Astrocyte (in vitro differentiated cells and primary cell): ENCODE measurements around the gene WIPI1. TPM values are rescaled to one million over a fixed set of nuclear protein-coding genes. Genes with fewer than 3 reads are reported as not detected.

Source experiments
- DNase-seq: peaks from one replicate; pipeline ENCODE4 v3.0.0-alpha.2; 2010; ENCODE audit warnings: low read depth
- FAIRE-seq: peaks from 2 replicates; lab custom pipeline; 2011; peaks lifted over from hg19 to GRCh38; lab: Jason Lieb, UNC
- H2AFZ ChIP-seq: 2 replicates; pipeline ENCODE4 v1.6.0; 2012; ENCODE audit warnings: low read depth, low read length, inconsistent platforms
- H3K27ac ChIP-seq: 2 replicates; pipeline ENCODE4 v1.5.1; 2011; ENCODE audit warnings: low read depth, low read length, inconsistent platforms
- H3K27me3 ChIP-seq: 2 replicates; pipeline ENCODE4 v1.6.0; 2011; ENCODE audit warnings: low read length, inconsistent platforms; ENCODE audit not compliant: insufficient read depth
- H3K36me3 ChIP-seq: 2 replicates; pipeline ENCODE4 v1.5.1; 2011; ENCODE audit warnings: low read length, inconsistent platforms; ENCODE audit not compliant: insufficient read depth
- H3K4me1 ChIP-seq: 2 replicates; pipeline ENCODE4 v1.5.1; 2011; ENCODE audit warnings: low read length, inconsistent platforms; ENCODE audit not compliant: insufficient read depth
- H3K4me2 ChIP-seq: 2 replicates; pipeline ENCODE4 v1.6.0; 2012; ENCODE audit warnings: low read length, inconsistent platforms
- H3K4me3 ChIP-seq: 2 replicates; pipeline ENCODE4 v1.5.1; 2011; ENCODE audit warnings: low read depth, mild to moderate bottlenecking, low read length, inconsistent platforms; ENCODE audit not compliant: insufficient read depth
- H3K79me2 ChIP-seq: 2 replicates; pipeline ENCODE4 v1.6.0; 2012; ENCODE audit warnings: mild to moderate bottlenecking, low read length, inconsistent platforms; ENCODE audit not compliant: insufficient read depth
- H3K9ac ChIP-seq: 2 replicates; pipeline ENCODE4 v1.6.0; 2012; ENCODE audit warnings: mild to moderate bottlenecking, low read length, inconsistent platforms
- H3K9me3 ChIP-seq: 2 replicates; pipeline ENCODE4 v1.5.1; 2012; ENCODE audit warnings: low read depth, mild to moderate bottlenecking, low read length, inconsistent platforms; ENCODE audit not compliant: insufficient read depth
- H4K20me1 ChIP-seq: 2 replicates; pipeline ENCODE4 v1.6.0; 2012; ENCODE audit warnings: low read length, inconsistent platforms; ENCODE audit not compliant: insufficient read depth
- H3K27ac Mint-ChIP-seq: one replicate; pipeline ENCODE4 v1.8.0; 2021; ENCODE audit warnings: mild to moderate bottlenecking, mixed read lengths; ENCODE audit not compliant: unreplicated experiment
- H3K27me3 Mint-ChIP-seq: one replicate; pipeline ENCODE4 v1.8.0; 2021; ENCODE audit warnings: low read depth, mixed read lengths; ENCODE audit not compliant: unreplicated experiment
- H3K36me3 Mint-ChIP-seq: one replicate; pipeline ENCODE4 v1.8.0; 2021; ENCODE audit warnings: low read depth, mixed read lengths; ENCODE audit not compliant: unreplicated experiment
- H3K4me1 Mint-ChIP-seq: one replicate; pipeline ENCODE4 v1.8.0; 2021; ENCODE audit warnings: low read depth, mixed read lengths; ENCODE audit not compliant: unreplicated experiment
- H3K4me3 Mint-ChIP-seq: one replicate; pipeline ENCODE4 v1.8.0; 2021; ENCODE audit warnings: mild to moderate bottlenecking, moderate library complexity, mixed read lengths; ENCODE audit not compliant: unreplicated experiment
- H3K9me3 Mint-ChIP-seq: one replicate; pipeline ENCODE4 v1.8.0; 2021; ENCODE audit warnings: mild to moderate bottlenecking, mixed read lengths; ENCODE audit not compliant: unreplicated experiment
- EZH2 ChIP-seq: IDR thresholded peaks from 2 replicates; pipeline ENCODE4 v1.6.1; 2012; ENCODE audit warnings: mild to moderate bottlenecking, low read length, inconsistent platforms; ENCODE audit not compliant: insufficient read depth
- total RNA-seq: library from RNA; stranded (reverse); gene quantifications from 2 replicates; pipeline ENCODE4 v1.2.1, GENCODE V29; 2021
- TF ChIP-seq, protein P1 (sequence below): IDR thresholded peaks from 2 replicates; pipeline ENCODE4 v1.5.1; 2011; ENCODE audit warnings: low read depth, mild to moderate bottlenecking, inconsistent platforms, low read length, moderate library complexity; ENCODE audit not compliant: insufficient read depth

WIPI1 gene
- total RNA-seq, 1 donor from 2014 or later = 83.5 TPM

DNA sequence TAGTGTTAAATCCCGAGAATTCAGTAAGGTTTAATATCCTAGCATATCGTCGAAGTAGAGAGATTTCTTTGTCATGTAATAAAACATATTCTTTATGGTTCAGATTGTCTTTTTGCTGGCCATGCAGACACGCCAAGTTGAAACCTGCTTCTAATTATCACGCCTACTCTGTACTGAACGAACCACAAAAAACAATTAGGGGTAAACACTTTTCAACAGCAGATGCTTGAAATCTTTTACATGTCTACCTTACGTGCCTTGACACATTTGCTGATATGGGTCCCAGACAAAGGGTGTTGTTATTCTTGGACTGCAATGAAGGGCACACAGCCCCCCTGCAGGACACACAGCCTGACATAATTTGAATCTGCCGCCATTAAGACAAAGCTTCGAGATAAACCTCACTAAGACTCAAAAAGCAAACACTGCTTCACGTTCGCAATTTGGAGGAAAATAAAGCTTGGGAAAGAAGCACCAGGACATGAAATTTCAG lies 13.3 kb downstream of the WIPI1 start:
- TF ChIP-seq, protein P1, sequence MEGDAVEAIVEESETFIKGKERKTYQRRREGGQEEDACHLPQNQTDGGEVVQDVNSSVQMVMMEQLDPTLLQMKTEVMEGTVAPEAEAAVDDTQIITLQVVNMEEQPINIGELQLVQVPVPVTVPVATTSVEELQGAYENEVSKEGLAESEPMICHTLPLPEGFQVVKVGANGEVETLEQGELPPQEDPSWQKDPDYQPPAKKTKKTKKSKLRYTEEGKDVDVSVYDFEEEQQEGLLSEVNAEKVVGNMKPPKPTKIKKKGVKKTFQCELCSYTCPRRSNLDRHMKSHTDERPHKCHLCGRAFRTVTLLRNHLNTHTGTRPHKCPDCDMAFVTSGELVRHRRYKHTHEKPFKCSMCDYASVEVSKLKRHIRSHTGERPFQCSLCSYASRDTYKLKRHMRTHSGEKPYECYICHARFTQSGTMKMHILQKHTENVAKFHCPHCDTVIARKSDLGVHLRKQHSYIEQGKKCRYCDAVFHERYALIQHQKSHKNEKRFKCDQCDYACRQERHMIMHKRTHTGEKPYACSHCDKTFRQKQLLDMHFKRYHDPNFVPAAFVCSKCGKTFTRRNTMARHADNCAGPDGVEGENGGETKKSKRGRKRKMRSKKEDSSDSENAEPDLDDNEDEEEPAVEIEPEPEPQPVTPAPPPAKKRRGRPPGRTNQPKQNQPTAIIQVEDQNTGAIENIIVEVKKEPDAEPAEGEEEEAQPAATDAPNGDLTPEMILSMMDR = no peak
- TF ChIP-seq EZH2 = no peak
- Histone ChIP-seq H3K9me3 (no peaks in the 10 kb centered on the region), H3K9ac (no peak overlapping the region), H3K4me1 (no peaks in the 10 kb centered on the region), H3K4me2 (no peak overlapping the region), H3K79me2 (no peaks in the 10 kb centered on the region), H2AFZ (no peak overlapping the region), H3K4me3 (no peak overlapping the region), H4K20me1 (peaks cover 12% of the 10 kb centered on the region), H3K36me3 (peaks cover 35% of the 10 kb centered on the region), H3K27me3 (no peaks in the 10 kb centered on the region), H3K27ac (no peak overlapping the region)
- DNase-seq (no peak), FAIRE-seq (no peak)
- Mint-ChIP-seq H3K36me3 (peaks cover 23% of the 10 kb centered on the region), H3K4me1 (no peaks in the 10 kb centered on the region), H3K27ac (no peak overlapping the region), H3K9me3 (no peaks in the 10 kb centered on the region), H3K27me3 (no peaks in the 10 kb centered on the region), H3K4me3 (no peak overlapping the region)

DNA sequence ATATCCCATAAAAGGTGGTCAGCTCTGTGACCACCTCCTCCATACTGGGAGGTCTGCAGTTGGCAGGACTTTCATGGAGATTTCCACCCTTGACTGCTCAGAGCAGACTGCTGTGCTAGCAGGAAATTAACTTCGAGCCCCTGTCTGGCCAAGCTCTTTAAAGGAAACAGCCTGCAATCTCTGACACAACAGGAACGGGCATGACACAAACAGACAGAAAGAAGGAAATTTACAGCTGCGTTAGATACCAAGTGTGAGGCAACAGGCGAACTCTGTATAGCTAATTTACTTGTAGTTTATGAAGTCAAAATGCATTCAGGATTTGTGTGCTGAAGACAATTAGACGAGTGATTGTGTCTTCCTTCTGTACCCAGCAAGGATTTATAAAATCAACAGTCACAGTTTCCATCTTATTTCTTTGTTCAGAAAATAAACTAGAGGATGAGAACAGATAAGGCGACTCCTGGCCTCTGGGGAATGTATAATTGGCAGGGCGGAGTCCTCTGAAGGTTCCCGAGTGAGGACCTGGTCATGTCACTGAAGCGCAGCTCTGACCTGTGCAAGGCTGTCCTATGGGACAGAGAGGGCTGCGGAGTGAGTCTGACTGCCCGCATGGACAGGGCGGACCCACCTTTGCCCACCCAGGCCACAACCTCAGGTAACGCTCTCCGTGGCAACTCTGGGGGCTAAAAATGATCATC lies 16.1 kb downstream of the WIPI1 start:
- H3K27ac ChIP-seq = no peak overlapping the region
- H3K4me1 ChIP-seq = peaks cover 1% of the 10 kb centered on the region
- H3K9ac ChIP-seq = no peak overlapping the region
- H3K79me2 ChIP-seq = no peaks in the 10 kb centered on the region
- no peaks in the 10 kb centered on the region for H3K27me3 ChIP-seq
- H4K20me1 ChIP-seq = peaks cover 13% of the 10 kb centered on the region
- Mint-ChIP-seq H3K27ac (no peak overlapping the region), H3K27me3 (no peaks in the 10 kb centered on the region), H3K36me3 (peaks cover 18% of the 10 kb centered on the region), H3K4me1 (peaks cover 7% of the 10 kb centered on the region), H3K9me3 (no peaks in the 10 kb centered on the region), H3K4me3 (no peak overlapping the region)
- FAIRE-seq (no peak), DNase-seq (no peak)
- no peak overlapping the region for H2AFZ ChIP-seq
- H3K36me3 ChIP-seq = peaks cover 32% of the 10 kb centered on the region
- no peak overlapping the region for H3K4me2 ChIP-seq
- H3K9me3 ChIP-seq = no peaks in the 10 kb centered on the region
- H3K4me3 ChIP-seq = no peak overlapping the region
- TF ChIP-seq, protein P1 = no peak
- no peak for TF ChIP-seq EZH2

DNA sequence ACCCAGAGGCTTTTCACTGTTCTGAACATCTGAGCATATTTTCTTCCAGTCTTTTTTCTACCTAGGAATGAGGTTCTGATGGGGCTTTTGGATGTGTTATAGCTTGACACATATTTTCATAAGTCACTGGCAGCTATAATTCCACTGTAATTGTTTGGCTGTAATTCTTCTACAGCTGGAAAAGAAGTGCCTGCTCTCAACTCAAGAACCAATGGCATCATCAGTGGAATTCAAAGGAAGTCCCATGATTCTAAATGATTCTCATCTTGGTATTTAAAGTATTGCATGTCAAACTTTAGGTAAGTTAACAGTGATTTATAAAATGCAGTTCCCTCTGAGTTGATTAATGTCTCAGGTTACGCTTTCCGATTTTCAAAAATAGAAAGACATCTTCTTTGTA lies 16.8 kb downstream of the WIPI1 start:
- no peaks in the 10 kb centered on the region for H3K9me3 Mint-ChIP-seq
- no peak overlapping the region for H3K27ac Mint-ChIP-seq
- FAIRE-seq (no peak), DNase-seq (no peak)
- H2AFZ ChIP-seq = no peak overlapping the region
- no peak overlapping the region for H3K4me2 ChIP-seq
- no peaks in the 10 kb centered on the region for H3K27me3 ChIP-seq
- no peak for TF ChIP-seq EZH2
- no peak overlapping the region for H3K4me3 Mint-ChIP-seq
- H3K9ac ChIP-seq = no peak overlapping the region
- peaks cover 35% of the 10 kb centered on the region for H3K36me3 ChIP-seq
- H3K79me2 ChIP-seq = no peaks in the 10 kb centered on the region
- no peaks in the 10 kb centered on the region for H3K27me3 Mint-ChIP-seq
- no peak overlapping the region for H3K4me3 ChIP-seq
- H4K20me1 ChIP-seq = peaks cover 15% of the 10 kb centered on the region
- H3K36me3 Mint-ChIP-seq = peaks cover 19% of the 10 kb centered on the region
- peaks cover 13% of the 10 kb centered on the region for H3K4me1 Mint-ChIP-seq
- H3K9me3 ChIP-seq = no peaks in the 10 kb centered on the region
- peaks cover 5% of the 10 kb centered on the region for H3K4me1 ChIP-seq
- H3K27ac ChIP-seq = no peak overlapping the region
